Measurements from ENCODE around the gene PALLD.

Gene PALLD

GRCh38 chr4:168634276-168634802 lies 137.5 kb downstream of the PALLD start (continued):
- no peak for TF ChIP-seq HOXC10 (CRISPR knock-in tag; IDR thresholded peaks at IDR 0.05)
- TF ChIP-seq ZNF785 (tag by site-specific recombination; IDR thresholded peaks at IDR 0.05): no peak
- TF ChIP-seq ZNF600 (tag by site-specific recombination; IDR thresholded peaks at IDR 0.05): peak; percentile 94
- no peak for TF ChIP-seq ZNF626 (tag by site-specific recombination; IDR thresholded peaks at IDR 0.05)
- peak; percentile 48; the same call in 1 of the 2 replicates for TF ChIP-seq TCF7L2 (IDR thresholded peaks at IDR 0.05; ENCODE audit: borderline replicate concordance, low read depth, low read length)
- TF ChIP-seq ZIC2 (tag by site-specific recombination; IDR thresholded peaks at IDR 0.05): peak; percentile 80
- TF ChIP-seq GLI4 (tag by site-specific recombination; IDR thresholded peaks at IDR 0.05): no peak
- no peak for TF ChIP-seq OVOL3 (tag by site-specific recombination; IDR thresholded peaks at IDR 0.05)
- no peak for TF ChIP-seq ZNF549 (tag by site-specific recombination; IDR thresholded peaks at IDR 0.05)
- no peak for TF ChIP-seq ZNF521 (tag by site-specific recombination; IDR thresholded peaks at IDR 0.05)
- peak; percentile 67; the same call in 1 of the 2 replicates for TF ChIP-seq ZNF501 (tag by site-specific recombination; IDR thresholded peaks at IDR 0.05)
- TF ChIP-seq ZNF140 (tag by site-specific recombination; IDR thresholded peaks at IDR 0.05): no peak
- TF ChIP-seq ZBTB20 (tag by site-specific recombination; IDR thresholded peaks at IDR 0.05): peak; percentile 28; the same call in 1 of the 2 replicates
- peak; percentile 84 for TF ChIP-seq ZNF341 (tag by site-specific recombination; IDR thresholded peaks at IDR 0.05; ENCODE audit: low read depth)
- no peak for TF ChIP-seq ZNF433 (tag by site-specific recombination; IDR thresholded peaks at IDR 0.05; ENCODE audit: low read depth)
- no peak for TF ChIP-seq ZNF830 (tag by site-specific recombination; IDR thresholded peaks at IDR 0.05; ENCODE audit: low read depth)
- no peak for TF ChIP-seq ZNF704 (tag by site-specific recombination; IDR thresholded peaks at IDR 0.05)
- 0 out of 2 replicates have a peak, but pooled peaks have one; percentile 6 for TF ChIP-seq ZNF558 (tag by site-specific recombination; IDR thresholded peaks at IDR 0.05)
- TF ChIP-seq ZSCAN16 (tag by site-specific recombination; IDR thresholded peaks at IDR 0.05): peak; percentile 53; the same call in 1 of the 2 replicates
- no peak for TF ChIP-seq KLF9 (tag by site-specific recombination; IDR thresholded peaks at IDR 0.05; ENCODE audit: low read depth)
- TF ChIP-seq FEZF1 (tag by site-specific recombination; IDR thresholded peaks at IDR 0.05): peak; percentile 99
- TF ChIP-seq ZNF391 (tag by site-specific recombination; IDR thresholded peaks at IDR 0.05; ENCODE audit: borderline replicate concordance, low read depth): no peak
- no peak for TF ChIP-seq ZNF670 (tag by site-specific recombination; IDR thresholded peaks at IDR 0.05; ENCODE audit: low read depth)
- no peak for TF ChIP-seq ZNF221 (tag by site-specific recombination; IDR thresholded peaks at IDR 0.05; ENCODE audit: borderline replicate concordance)
- no peak for TF ChIP-seq ZNF26 (tag by site-specific recombination; IDR thresholded peaks at IDR 0.05)
- TF ChIP-seq ZNF623 (tag by site-specific recombination; IDR thresholded peaks at IDR 0.05): no peak
- TF ChIP-seq ZNF692 (tag by site-specific recombination; IDR thresholded peaks at IDR 0.05): peak; percentile 81
- peak; percentile 62; the same call in 1 of the 2 replicates for TF ChIP-seq PATZ1 (tag by site-specific recombination; IDR thresholded peaks at IDR 0.05)
- TF ChIP-seq ZNF76 (tag by site-specific recombination; IDR thresholded peaks at IDR 0.05; ENCODE audit: borderline replicate concordance, low read depth): no peak
- TF ChIP-seq ZNF292 (tag by site-specific recombination; IDR thresholded peaks at IDR 0.05; ENCODE audit: borderline replicate concordance, low read depth): no peak
- no peak for TF ChIP-seq ZNF548 (tag by site-specific recombination; IDR thresholded peaks at IDR 0.05)
- TF ChIP-seq SCRT2 (tag by site-specific recombination; IDR thresholded peaks at IDR 0.05): no peak
- TF ChIP-seq ZNF18 (tag by site-specific recombination; IDR thresholded peaks at IDR 0.05): peak; percentile 63
- no peak for TF ChIP-seq SALL2 (tag by site-specific recombination; IDR thresholded peaks at IDR 0.05; ENCODE audit: borderline replicate concordance)

Data from HEK293 (cell line).